ENCODE results near the gene MYCBPAP.
A peak's percentile ranks its signal among the peaks of the same experiment; 100 is the strongest.

Gene MYCBPAP, protein sequence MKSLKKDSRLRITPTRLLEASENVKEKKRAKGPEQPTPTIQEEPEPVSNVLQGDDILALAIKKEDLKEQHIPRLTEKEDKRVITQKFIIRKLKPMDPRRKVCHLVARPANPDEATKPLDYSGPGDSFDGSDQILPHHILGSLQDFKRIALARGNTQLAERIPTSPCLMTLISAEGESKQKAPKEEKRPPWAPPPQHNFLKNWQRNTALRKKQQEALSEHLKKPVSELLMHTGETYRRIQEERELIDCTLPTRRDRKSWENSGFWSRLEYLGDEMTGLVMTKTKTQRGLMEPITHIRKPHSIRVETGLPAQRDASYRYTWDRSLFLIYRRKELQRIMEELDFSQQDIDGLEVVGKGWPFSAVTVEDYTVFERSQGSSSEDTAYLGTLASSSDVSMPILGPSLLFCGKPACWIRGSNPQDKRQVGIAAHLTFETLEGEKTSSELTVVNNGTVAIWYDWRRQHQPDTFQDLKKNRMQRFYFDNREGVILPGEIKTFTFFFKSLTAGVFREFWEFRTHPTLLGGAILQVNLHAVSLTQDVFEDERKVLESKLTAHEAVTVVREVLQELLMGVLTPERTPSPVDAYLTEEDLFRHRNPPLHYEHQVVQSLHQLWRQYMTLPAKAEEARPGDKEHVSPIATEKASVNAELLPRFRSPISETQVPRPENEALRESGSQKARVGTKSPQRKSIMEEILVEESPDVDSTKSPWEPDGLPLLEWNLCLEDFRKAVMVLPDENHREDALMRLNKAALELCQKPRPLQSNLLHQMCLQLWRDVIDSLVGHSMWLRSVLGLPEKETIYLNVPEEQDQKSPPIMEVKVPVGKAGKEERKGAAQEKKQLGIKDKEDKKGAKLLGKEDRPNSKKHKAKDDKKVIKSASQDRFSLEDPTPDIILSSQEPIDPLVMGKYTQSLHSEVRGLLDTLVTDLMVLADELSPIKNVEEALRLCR

DNA sequence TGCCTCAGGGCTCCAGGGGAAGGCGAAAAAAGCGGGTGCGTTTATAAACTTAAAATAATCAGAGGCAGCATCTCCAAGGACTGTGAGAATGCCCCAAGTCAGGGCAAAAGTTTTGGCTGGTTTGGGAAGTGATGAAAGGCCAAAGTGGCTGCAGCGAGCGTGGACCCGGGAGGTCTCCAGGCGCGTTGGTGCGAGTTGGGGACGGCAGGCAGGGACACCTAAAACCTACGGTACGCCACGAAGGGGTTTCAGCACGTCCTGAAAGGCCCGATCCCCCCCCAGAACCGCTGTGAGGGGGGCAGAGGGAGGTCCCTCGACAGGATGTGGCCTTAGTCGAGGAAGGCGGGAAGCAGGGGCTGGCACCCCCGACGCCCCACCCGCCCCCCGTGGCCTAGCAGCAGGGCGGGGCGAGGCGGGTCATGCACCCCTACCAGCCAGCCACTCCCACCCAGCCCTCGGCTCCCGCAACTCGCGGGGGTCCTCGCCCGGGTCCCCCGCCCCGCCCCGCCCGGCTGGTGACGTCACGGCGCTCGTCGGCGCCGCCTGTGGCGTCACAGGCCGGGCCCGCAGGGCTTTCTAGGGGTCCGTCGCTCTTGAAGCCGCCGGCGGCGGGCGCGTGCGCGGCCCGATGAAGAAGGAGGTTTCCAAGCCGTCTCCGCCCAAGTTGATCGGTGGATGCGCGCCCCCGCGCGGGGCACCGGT is at the start of gene MYCBPAP:
Gene MYCBPAP (plus strand): TSS at position 569 of the 702 bp plus-strand sequence. CDS start 236 bp downstream, outside the sequence.
- Histone ChIP-seq H3K4me3 (replicated peaks; ENCODE audit: low read depth, low read length) (peak within 1 kb of the TSS; percentile 77), H3K36me3 (ENCODE audit: control insufficient read depth, insufficient read depth, low read length) (no peaks in the 10 kb centered on the region), H3K27me3 (replicated peaks; ENCODE audit: control insufficient read depth, insufficient read depth, low read length) (no peaks in the 10 kb centered on the region)
- TF ChIP-seq, protein P1, sequence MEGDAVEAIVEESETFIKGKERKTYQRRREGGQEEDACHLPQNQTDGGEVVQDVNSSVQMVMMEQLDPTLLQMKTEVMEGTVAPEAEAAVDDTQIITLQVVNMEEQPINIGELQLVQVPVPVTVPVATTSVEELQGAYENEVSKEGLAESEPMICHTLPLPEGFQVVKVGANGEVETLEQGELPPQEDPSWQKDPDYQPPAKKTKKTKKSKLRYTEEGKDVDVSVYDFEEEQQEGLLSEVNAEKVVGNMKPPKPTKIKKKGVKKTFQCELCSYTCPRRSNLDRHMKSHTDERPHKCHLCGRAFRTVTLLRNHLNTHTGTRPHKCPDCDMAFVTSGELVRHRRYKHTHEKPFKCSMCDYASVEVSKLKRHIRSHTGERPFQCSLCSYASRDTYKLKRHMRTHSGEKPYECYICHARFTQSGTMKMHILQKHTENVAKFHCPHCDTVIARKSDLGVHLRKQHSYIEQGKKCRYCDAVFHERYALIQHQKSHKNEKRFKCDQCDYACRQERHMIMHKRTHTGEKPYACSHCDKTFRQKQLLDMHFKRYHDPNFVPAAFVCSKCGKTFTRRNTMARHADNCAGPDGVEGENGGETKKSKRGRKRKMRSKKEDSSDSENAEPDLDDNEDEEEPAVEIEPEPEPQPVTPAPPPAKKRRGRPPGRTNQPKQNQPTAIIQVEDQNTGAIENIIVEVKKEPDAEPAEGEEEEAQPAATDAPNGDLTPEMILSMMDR (IDR thresholded peaks at IDR 0.05; ENCODE audit: insufficient read depth, low read length, poor library complexity, severe bottlenecking) = peak; percentile 16
- DNase-seq (ENCODE audit: extremely low read depth, insufficient read length) = peak; percentile 90

DNA sequence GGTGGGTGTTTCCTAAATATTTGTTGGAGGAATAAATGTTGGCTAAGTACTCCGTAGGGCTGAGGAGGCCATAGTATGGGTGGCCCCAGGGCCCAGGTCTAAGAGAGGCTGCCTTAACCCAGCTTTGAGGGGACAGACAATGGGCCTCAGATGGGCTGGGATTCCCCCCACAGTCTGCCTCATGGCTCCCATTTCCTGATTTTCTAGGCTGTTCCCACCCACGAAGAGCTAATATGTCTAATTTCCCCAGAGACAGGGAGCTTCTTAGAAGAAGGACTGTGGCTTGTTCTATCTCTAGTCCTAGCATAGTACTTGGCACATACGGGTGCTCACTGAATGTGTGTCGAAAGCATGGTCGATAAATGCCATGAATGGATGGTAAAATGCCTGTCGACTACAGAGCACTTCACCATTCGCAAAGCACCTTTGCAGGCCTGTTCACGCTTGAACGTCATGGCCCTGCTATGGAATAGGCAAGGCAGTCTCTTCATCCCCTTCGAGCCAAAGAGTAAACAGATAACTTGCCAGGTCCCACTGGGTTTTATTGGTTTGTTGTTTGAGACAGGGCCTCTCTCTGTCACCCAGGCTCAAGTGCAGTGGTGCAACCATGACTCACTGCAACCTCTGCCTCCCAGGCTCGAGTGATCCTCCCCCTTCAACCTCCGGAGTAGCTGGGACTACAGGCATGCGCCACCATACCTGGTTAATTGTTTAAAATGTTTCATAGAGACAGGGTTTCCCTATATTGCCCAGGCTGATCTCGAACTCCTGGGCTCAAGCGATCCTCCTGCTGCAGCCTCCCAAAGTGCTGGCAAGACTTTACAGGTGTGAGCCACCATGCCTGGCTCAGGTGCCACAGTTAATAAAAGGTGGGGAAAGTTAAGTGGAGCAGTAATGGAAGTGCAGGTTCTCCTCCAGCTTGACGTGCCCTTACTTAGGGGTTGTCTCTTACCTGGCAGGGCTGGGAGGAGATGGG is 49.2 kb upstream of the MYCBPAP start:
- DNase-seq (ENCODE audit: extremely low read depth, insufficient read length) = no peak
- Histone ChIP-seq H3K36me3 (ENCODE audit: control insufficient read depth, insufficient read depth, low read length) (no peaks in the 10 kb centered on the region), H3K4me3 (replicated peaks; ENCODE audit: low read depth, low read length) (no peak overlapping the region), H3K27me3 (replicated peaks; ENCODE audit: control insufficient read depth, insufficient read depth, low read length) (no peaks in the 10 kb centered on the region)
- TF ChIP-seq, protein P1 (IDR thresholded peaks at IDR 0.05; ENCODE audit: insufficient read depth, low read length, poor library complexity, severe bottlenecking) = no peak

DNA sequence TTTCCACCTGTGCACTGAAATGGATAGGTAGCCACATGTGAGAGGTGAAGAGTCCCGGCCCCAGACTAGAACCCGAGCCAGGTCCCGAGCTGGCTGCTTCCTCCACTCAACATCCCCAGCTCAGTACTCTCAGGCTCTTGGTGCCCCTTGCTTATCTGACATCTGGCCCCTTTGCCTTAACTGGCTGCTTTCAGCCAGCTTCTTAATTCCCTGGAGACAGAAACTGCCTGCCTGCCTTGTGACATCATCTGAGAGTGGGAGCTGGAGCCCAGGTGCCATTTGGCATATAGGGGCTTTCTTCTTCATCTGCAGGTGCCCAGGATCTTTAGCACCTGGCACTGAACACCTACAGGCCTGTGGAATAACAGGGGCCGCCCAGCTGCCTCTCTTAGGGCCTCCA is 48.5 kb upstream of the MYCBPAP start:
- no peaks in the 10 kb centered on the region for H3K27me3 ChIP-seq (replicated peaks; ENCODE audit: control insufficient read depth, insufficient read depth, low read length)
- DNase-seq (ENCODE audit: extremely low read depth, insufficient read length) = no peak
- TF ChIP-seq, protein P1 (IDR thresholded peaks at IDR 0.05; ENCODE audit: insufficient read depth, low read length, poor library complexity, severe bottlenecking) = no peak
- no peaks in the 10 kb centered on the region for H3K36me3 ChIP-seq (ENCODE audit: control insufficient read depth, insufficient read depth, low read length)
- H3K4me3 ChIP-seq (replicated peaks; ENCODE audit: low read depth, low read length) = no peak overlapping the region

DNA sequence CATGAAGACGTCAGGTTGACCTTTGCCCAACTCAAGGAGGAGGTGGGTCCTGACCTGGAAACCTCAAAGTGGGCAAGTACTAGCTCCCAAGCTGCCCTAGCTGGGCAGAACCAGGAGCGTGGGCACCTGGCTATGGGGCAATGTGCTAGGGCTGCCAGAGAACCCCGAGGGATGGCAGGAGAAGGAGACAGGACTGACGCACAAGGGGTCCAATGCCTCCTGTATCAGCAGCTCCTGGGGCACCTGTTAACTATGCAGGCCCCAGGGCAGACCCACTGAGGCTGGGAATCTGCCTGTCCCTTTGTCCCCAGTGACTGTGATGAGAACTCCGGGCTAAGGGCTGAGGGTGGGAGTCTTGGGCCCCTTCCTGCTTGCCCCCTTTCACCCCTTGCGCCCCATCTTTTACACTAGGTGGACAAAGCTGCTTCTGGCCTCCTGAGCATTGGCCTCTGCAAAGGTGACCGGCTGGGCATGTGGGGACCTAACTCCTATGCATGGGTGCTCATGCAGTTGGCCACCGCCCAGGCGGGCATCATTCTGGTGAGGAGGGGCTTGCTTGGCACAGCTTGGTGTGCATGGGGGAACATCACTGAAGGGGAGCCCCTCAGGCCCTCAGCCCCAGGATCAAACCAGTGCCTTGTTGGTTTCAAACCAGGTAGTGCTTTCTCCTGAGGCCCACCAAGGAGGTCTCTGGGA is 47.3 kb upstream of the MYCBPAP start:
- Histone ChIP-seq H3K36me3 (ENCODE audit: control insufficient read depth, insufficient read depth, low read length) (no peaks in the 10 kb centered on the region), H3K4me3 (replicated peaks; ENCODE audit: low read depth, low read length) (no peak overlapping the region), H3K27me3 (replicated peaks; ENCODE audit: control insufficient read depth, insufficient read depth, low read length) (no peaks in the 10 kb centered on the region)
- TF ChIP-seq, protein P1 (IDR thresholded peaks at IDR 0.05; ENCODE audit: insufficient read depth, low read length, poor library complexity, severe bottlenecking) = no peak
- no peak for DNase-seq (ENCODE audit: extremely low read depth, insufficient read length)

Data from GM06990 (cell line).